ENCODE results near the gene PTPRJ.
A peak's percentile ranks its signal among the peaks of the same experiment; 100 is the strongest.

The PTPRJ gene

GRCh38 chr11:48025984-48026340 lies 45.6 kb downstream of the PTPRJ start:
- no peak for TF ChIP-seq CTCF (IDR thresholded peaks at IDR 0.05; ENCODE audit: unreplicated experiment in 3 of 3)
- Mint-ChIP-seq H3K27me3 (ENCODE audit: low read depth) (no peaks in the 10 kb centered on the region), H3K36me3 (ENCODE audit: low read depth) (no peaks in the 10 kb centered on the region), H3K4me1 (peaks cover 42% of the 10 kb centered on the region), H3K9me3 (no peaks in the 10 kb centered on the region), H3K27ac (peak overlapping the region in 1 of 3 experiments; percentile 13), H3K4me3 (no peak overlapping the region)

GRCh38 chr11:48028914-48029680 lies 48.7 kb downstream of the PTPRJ start:
- Mint-ChIP-seq H3K27me3 (ENCODE audit: low read depth) (no peaks in the 10 kb centered on the region), H3K4me3 (peak overlapping the region in 2 of 3 experiments; percentile 3 to 63), H3K27ac (peak overlapping the region; percentile 68 to 94 (median 82)), H3K36me3 (ENCODE audit: low read depth) (no peaks in the 10 kb centered on the region), H3K9me3 (no peaks in the 10 kb centered on the region), H3K4me1 (peaks cover 55% of the 10 kb centered on the region)
- no peak for TF ChIP-seq CTCF (IDR thresholded peaks at IDR 0.05; ENCODE audit: unreplicated experiment in 3 of 3)

- Mint-ChIP-seq H3K27ac (peak overlapping the region; percentile 68 to 94 (median 82)), H3K4me1 (peaks cover 48% of the 10 kb centered on the region), H3K4me3 (peak overlapping the region; percentile 0 to 50 (median 38))
These were observed 49.4 kb downstream of the PTPRJ start for GRCh38 chr11:48029681-48030290.

GRCh38 chr11:48031602-48032001 lies 51.2 kb downstream of the PTPRJ start:
- no peaks in the 10 kb centered on the region for H3K27me3 Mint-ChIP-seq (ENCODE audit: low read depth)
- H3K4me3 Mint-ChIP-seq, result no peak overlapping the region
- peak overlapping the region in 2 of 3 experiments; percentile 45 to 73 for H3K27ac Mint-ChIP-seq
- H3K36me3 Mint-ChIP-seq (ENCODE audit: low read depth), result no peaks in the 10 kb centered on the region
- TF ChIP-seq CTCF (IDR thresholded peaks at IDR 0.05; ENCODE audit: unreplicated experiment in 3 of 3), result no peak
- H3K4me1 Mint-ChIP-seq, result peaks cover 51% of the 10 kb centered on the region
- no peaks in the 10 kb centered on the region for H3K9me3 Mint-ChIP-seq

More at GRCh38 chr11:48029681-48030290, 49.4 kb downstream of the PTPRJ start:
- H3K9me3 Mint-ChIP-seq, result no peaks in the 10 kb centered on the region
- H3K36me3 Mint-ChIP-seq (ENCODE audit: low read depth), result no peaks in the 10 kb centered on the region
- H3K27me3 Mint-ChIP-seq (ENCODE audit: low read depth), result no peaks in the 10 kb centered on the region
- no peak for TF ChIP-seq CTCF (IDR thresholded peaks at IDR 0.05; ENCODE audit: unreplicated experiment in 3 of 3)

- Mint-ChIP-seq H3K36me3 (ENCODE audit: low read depth) (no peaks in the 10 kb centered on the region), H3K27me3 (ENCODE audit: low read depth) (no peaks in the 10 kb centered on the region), H3K27ac (no peak overlapping the region), H3K9me3 (no peaks in the 10 kb centered on the region), H3K4me1 (peaks cover 56% of the 10 kb centered on the region), H3K4me3 (no peak overlapping the region)
- TF ChIP-seq CTCF (IDR thresholded peaks at IDR 0.05; ENCODE audit: unreplicated experiment in 3 of 3), result no peak
These were observed 52.4 kb downstream of the PTPRJ start for GRCh38 chr11:48032721-48033120.

Data from nephron (organoid).